COLO668 (cell line): ENCODE data around the gene TH.
A peak's percentile ranks its signal among the peaks of the same experiment; 100 is the strongest.
"Not testable (repeated sequence)": the region's sequence is repeated elsewhere in the genome, so short reads cannot be mapped to it uniquely, and the experiment has no call there.

Source experiments
- DNase-seq: peaks from one replicate; lab custom pipeline; 2025; ENCODE audit not compliant: unreplicated experiment; lab: John Stamatoyannopoulos, UW

The TH gene

GRCh38 chr11:2196970-2197770, 25.6 kb upstream of the TH start:
- peak; percentile 52 for DNase-seq

- no peak for DNase-seq
Measured at GRCh38 chr11:2195756-2196088, 24.1 kb upstream of the TH start.

GRCh38 chr11:2194877-2195755, 23.5 kb upstream of the TH start:
- DNase-seq: peak; percentile 8

- DNase-seq: not testable (repeated sequence)
Measured at GRCh38 chr11:2193888-2194595, 22.4 kb upstream of the TH start.

- DNase-seq: no peak
Measured at GRCh38 chr11:2193099-2193887, 21.7 kb upstream of the TH start.

DNA sequence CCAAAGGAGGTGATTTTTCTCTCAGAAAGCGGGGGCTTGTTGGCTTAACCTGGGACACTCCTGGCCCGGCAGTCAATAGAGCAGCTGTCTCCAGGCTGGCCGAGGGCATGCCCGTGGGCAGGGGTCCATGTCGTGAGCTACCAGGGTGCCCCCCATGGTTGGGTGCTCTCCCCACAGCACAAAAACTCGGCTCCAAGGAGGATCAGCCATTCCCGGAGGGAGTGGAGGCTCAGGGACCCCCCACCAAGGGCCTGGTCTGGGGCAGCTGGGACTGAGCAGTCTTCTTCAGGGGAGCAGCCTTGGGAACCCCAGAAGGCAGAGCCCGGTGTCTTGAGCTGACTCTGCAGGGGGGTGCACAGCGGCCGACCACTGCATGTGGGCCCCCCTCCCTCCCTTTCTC, 20.8 kb upstream of the TH start:
- DNase-seq: no peak

GRCh38 chr11:2191883-2192282, 20.3 kb upstream of the TH start:
- DNase-seq: no peak

DNA sequence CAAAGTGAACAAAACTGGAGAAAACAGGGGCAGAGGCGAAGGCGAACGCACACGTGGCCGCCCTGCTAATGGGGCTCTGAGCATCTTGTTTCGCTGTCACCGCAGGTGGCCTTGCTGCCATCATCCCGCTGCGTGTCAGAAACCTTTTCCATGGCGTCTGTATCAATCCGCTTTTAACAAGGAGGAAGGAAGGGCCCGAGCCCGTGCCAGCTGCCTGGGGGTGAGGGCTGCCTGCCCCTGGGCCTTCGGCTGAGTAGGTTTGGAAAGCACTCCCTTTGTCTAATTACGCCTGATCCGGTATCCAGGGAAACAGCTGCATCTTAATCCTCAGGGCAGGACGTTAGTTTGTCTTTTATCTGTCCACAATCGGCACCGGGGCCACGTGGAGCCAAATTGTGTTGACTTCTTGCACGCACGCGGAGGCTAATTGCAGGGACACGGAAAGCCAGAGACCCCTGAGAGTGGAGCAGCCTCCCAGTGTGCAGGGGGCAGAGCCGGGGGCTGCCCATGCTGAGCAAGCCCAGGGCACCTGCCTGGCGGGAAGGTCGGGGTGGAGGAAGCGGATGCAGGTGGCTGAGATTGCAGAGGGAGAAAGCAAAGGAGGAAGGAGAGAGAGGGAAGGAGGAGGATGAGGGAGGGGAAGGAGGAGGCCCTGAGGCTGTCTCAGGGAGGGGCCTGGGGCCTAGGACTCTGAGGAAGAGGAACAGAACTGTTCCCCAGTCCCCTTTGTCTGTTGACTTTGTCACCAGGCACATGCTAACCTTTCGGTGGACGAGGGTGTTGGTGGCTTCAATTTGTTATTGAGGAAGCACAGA, 19.2 kb upstream of the TH start:
- no peak for DNase-seq

- no peak for DNase-seq
Measured at GRCh38 chr11:2189938-2190656, 18.5 kb upstream of the TH start.

DNA sequence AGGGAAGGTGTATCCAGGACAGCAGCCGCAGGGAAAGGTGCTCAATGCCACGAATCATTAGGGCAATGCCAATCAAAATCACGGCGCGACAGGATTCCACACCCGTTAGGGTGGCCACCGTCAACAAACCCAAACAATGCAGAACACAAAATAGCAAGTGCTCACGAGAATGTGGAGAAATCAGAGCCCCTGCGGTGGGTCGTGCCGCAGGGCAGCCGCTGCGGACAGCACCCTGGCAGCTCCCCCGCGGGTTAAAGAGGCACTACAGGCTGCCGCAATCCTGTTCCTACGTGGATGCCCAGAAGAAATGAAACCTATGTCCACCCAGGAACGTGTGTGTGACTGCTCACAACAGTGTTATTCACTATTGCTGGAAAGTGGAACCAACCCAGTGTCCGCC, 17.1 kb upstream of the TH start:
- no peak for DNase-seq

DNA sequence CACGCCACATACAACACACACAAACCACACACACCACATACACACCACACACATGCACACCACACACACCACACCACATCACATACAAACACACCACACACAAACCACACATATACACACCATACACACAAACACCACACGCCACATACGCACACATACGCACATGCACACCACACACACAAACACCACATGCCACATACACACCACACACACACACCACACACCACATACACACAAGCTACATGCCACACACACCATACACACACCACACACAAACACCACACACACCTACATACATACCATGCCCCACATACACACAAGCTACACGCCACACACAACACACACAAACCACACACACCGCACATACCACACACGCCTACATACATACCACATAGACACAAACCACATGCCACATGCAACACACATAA, 15.7 kb upstream of the TH start:
- DNase-seq: no peak

DNA sequence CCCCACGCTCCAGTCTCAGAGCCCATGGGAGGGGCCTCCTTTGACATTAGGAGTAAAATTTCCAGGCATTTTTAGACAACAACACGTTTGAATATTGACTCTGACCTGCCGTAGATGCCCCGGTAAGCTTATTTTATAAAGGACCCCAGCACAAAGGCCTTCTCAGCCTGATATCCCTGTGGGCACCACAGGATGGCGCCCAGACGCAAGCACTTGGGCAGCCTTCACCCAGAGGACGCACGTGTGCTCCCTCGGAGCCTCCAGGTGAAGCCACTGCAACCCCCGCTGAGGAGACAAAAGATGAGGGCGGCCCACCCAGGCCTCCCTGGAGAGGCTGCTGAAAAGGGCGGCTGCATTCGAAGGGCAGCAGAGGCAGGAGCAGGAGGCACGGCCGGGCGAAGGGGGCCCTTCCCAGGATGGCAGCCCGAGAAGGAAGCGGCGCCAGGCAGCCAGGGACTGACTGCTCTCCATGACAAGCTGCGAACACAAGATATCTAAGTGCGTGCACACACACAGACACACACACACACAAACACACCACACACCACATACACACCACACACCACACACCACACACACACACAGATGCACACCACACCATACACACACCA, 15.2 kb upstream of the TH start:
- peak; percentile 29 for DNase-seq

DNA sequence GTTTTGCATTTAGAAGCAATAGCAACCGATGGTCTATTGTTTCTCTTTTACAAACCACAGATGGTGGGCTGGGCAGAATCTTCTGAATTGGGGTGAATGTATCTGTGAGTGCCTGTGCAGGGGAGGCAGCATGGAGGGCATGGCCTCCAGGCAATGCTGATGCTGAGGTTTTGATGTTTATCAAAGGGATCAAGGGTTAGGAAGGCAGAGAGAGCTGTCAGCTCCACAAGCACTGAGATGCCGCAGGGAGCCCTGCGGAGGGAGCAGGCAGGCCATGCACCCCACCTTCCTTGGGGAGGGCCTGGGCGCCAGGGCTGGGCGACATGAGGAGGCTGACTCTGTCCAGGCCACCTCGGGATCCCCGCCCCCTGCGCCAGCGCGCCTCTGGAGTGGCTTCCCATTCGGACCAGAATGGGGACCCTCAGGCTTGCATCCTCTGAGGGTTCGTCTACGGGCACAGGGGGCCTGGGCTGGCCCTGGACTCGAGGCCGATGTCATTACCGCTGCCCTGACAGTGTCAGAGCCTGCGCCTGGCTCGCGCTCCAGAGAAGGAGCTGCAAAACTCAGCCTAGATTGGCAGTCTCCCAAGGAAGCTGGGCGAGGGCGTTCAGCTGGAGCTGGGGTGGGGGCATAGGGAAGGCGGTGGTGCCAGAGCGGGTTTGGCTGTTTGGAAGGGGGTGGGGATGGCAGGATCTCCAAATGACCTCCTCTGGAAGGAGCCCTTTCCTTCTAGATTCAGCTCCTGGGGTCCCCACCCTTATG, 13.9 kb upstream of the TH start:
- DNase-seq: no peak

DNA sequence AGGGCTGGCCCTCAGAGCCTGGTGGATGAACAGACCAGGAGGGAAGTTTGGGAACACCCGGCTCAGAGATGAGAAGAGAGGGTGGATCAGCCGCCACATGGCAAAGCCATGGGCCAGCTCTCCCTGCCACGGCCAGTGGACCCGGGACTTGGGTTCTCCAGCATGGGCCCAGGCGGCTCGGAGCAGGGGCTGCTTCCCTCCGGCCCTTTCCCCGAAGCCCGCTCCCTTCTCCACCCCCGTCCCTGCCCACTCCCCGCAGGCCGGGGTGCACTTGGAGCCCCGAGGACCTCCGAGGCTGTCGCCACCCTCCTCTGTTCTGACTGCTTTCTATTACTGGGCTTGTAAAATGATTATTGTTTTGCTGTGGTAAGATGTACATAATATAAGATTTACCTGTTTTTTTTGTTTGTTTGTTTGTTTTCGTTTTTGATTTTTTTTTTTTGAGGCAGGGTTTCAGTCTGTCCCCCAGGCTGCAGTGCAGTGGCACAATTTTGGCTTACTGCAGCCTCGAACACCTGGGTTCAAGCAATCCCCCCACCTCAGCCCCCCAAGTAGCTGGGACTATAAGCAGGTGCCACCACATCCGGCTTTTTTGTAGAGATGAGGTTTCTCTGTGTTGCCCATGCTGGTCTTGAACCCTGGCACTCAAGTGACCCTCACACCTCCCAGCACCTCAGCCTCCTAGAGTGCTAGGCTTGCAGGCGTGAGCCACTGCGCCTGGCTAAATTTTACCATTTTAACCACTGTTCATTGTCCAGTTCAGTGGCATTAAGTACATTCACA, 11.3 kb upstream of the TH start:
- no peak for DNase-seq

- DNase-seq: no peak
Measured at GRCh38 chr11:2182075-2182474, 10.5 kb upstream of the TH start.

GRCh38 chr11:2180789-2181370, 9.3 kb upstream of the TH start:
- no peak for DNase-seq

DNA sequence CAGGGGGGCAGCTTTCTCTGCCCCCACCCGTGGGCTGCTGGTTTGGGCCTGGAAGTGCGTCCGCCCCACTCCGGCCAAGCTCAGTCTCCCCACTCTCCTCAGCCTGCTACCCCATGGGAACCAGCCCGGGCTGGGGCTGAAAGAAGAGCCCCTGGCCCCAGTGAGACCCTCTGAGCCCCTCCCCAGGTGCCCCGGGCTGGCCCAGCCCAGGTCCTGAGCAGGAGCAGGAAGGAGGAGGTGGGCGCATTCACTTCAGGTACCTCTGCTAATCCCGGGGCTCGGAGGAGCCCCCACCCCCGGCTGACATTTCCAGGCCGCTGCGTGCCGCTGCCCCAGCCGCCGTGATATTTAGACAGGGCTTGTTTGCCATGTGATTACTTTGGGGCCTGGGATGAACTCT, 8.7 kb upstream of the TH start:
- no peak for DNase-seq
